Liver (tissue), 9 donors: Measurements from ENCODE around the gene RABL3. TPM values are rescaled to one million over a fixed set of nuclear protein-coding genes. Genes with fewer than 3 reads are reported as not detected.
A peak's percentile ranks its signal among the peaks of the same experiment; 100 is the strongest.

ENCODE experiments used
- DNase-seq: peaks from one replicate; pipeline ENCODE4 v3.0.0-alpha.2; 2017; ENCODE audit warnings: low spot score
- H3K27ac ChIP-seq, 2 donors: one replicate each; pipeline ENCODE4 v1.7.0; 2013; ENCODE audit warnings: inconsistent platforms in 2 of 2, low read length in 2 of 2, control low read depth in 1 of 2, low read depth in 1 of 2, mild to moderate bottlenecking in 1 of 2
- H3K27me3 ChIP-seq, 4 donors: one replicate each; pipeline versions ENCODE4 v1.6.1 to v1.7.0; 2013; ENCODE audit warnings: low read length in 3 of 4, inconsistent platforms in 1 of 4, mild to moderate bottlenecking in 1 of 4, moderate library complexity in 1 of 4; ENCODE audit not compliant: control insufficient read depth in 4 of 4, insufficient read depth in 4 of 4
- H3K36me3 ChIP-seq, 4 donors: one replicate each; pipeline versions ENCODE4 v1.6.1 to v1.7.0; 2013; ENCODE audit warnings: low read length in 3 of 4, mild to moderate bottlenecking in 3 of 4, low read depth in 1 of 4, moderate library complexity in 1 of 4; ENCODE audit not compliant: control insufficient read depth in 4 of 4, insufficient read depth in 3 of 4
- H3K4me1 ChIP-seq, 4 donors: one replicate each; pipeline versions ENCODE4 v1.6.1 to v1.7.0; 2013; ENCODE audit warnings: low read length in 3 of 4, mild to moderate bottlenecking in 3 of 4, moderate library complexity in 1 of 4; ENCODE audit not compliant: control insufficient read depth in 4 of 4, insufficient read depth in 4 of 4
- H3K4me3 ChIP-seq, 3 donors: one replicate each; pipeline versions ENCODE4 v1.6.1 to v1.7.0; 2013; ENCODE audit warnings: low read length in 3 of 3, control low read depth in 1 of 3, low read depth in 1 of 3, mild to moderate bottlenecking in 1 of 3
- H3K9ac ChIP-seq, 2 donors: one replicate each; pipeline ENCODE4 v1.7.0; 2013; ENCODE audit warnings: low read length in 2 of 2, mild to moderate bottlenecking in 2 of 2, moderate library complexity in 2 of 2, control low read depth in 1 of 2, low read depth in 1 of 2
- H3K9me3 ChIP-seq, 4 donors: one replicate each; pipeline versions ENCODE4 v1.6.1 to v1.7.0; 2013; ENCODE audit warnings: low read length in 3 of 4; ENCODE audit not compliant: control insufficient read depth in 4 of 4
- ATF3 ChIP-seq: IDR thresholded peaks from 2 replicates; pipeline ENCODE4 v1.6.1; 2016; ENCODE audit warnings: antibody characterized with exemption
- CTCF ChIP-seq: fragments of 150-350 bp; IDR thresholded peaks from 2 replicates; pipeline ENCODE4 v1.5.1; 2017; ENCODE audit warnings: improper control_type of control experiment, low read depth, low read length; ENCODE audit not compliant: missing input control
- EGR1 ChIP-seq, 2 donors: IDR thresholded peaks; 2 replicates each; pipeline ENCODE4 v1.6.1; 2016 to 2018; ENCODE audit warnings: antibody characterized with exemption in 2 of 2, low read depth in 2 of 2
- FOXA1 ChIP-seq: IDR thresholded peaks from 2 replicates; pipeline ENCODE4 v1.6.1; 2016; ENCODE audit warnings: antibody characterized with exemption
- FOXA2 ChIP-seq: IDR thresholded peaks from 2 replicates; pipeline ENCODE4 v1.6.1; 2016; ENCODE audit warnings: antibody characterized with exemption
- GABPA ChIP-seq, 2 donors: IDR thresholded peaks in 1 of 2; conservative IDR thresholded peaks in 1 of 2; 2 replicates each; pipeline ENCODE4 v1.6.1; 2016; ENCODE audit warnings: antibody characterized with exemption in 2 of 2, mild to moderate bottlenecking in 1 of 2, moderate library complexity in 1 of 2
- HNF4A ChIP-seq, 2 donors: conservative IDR thresholded peaks; 2 replicates each; pipeline ENCODE4 v1.6.1; 2016; ENCODE audit warnings: antibody characterized with exemption in 2 of 2, mild to moderate bottlenecking in 2 of 2
- HNF4G ChIP-seq: IDR thresholded peaks from 2 replicates; pipeline ENCODE4 v1.6.1; 2016; ENCODE audit warnings: antibody characterized with exemption
- JUND ChIP-seq, 2 donors: IDR thresholded peaks; 2 replicates each; pipeline ENCODE4 v1.6.1; 2016; ENCODE audit warnings: antibody characterized with exemption in 2 of 2
- NR2F2 ChIP-seq: IDR thresholded peaks from 2 replicates; pipeline ENCODE4 v1.6.1; 2016; ENCODE audit warnings: antibody characterized with exemption
- RAD21 ChIP-seq, 2 donors: IDR thresholded peaks; 2 replicates each; pipeline ENCODE4 v1.6.1; 2016; ENCODE audit warnings: antibody characterized with exemption in 2 of 2, mild to moderate bottlenecking in 2 of 2
- REST ChIP-seq: IDR thresholded peaks from 2 replicates; pipeline ENCODE4 v1.6.1; 2016; ENCODE audit warnings: antibody characterized with exemption, mild to moderate bottlenecking
- RXRA ChIP-seq, 2 donors: IDR thresholded peaks; 2 replicates each; pipeline ENCODE4 v1.6.1; 2017 to 2018; ENCODE audit warnings: antibody characterized with exemption in 2 of 2, mild to moderate bottlenecking in 1 of 2
- SP1 ChIP-seq: IDR thresholded peaks from 2 replicates; pipeline ENCODE4 v1.6.1; 2018; ENCODE audit warnings: antibody characterized with exemption, mild to moderate bottlenecking
- TAF1 ChIP-seq: conservative IDR thresholded peaks from 2 replicates; pipeline ENCODE4 v1.6.1; 2016; ENCODE audit warnings: antibody characterized with exemption, mild to moderate bottlenecking
- YY1 ChIP-seq: IDR thresholded peaks from 2 replicates; pipeline ENCODE4 v1.6.1; 2016; ENCODE audit warnings: antibody characterized with exemption, mild to moderate bottlenecking
- WGBS: extraction: QIAGEN DNeasy Blood & Tissue Kit; methylation state at CpG from one replicate; pipeline ENCODE4 v1.1.7; 2013; 5-methylcytosine and 5-hydroxymethylcytosine counted together
- polyA plus RNA-seq, 2 donors: library from polyadenylated mRNA; stranded (reverse) in 1 of 2; unstranded in 1 of 2; fragments of 200-250 nt in 1 of 2; fragments of >200 nt in 1 of 2; fragmentation: Nextera tagmentation in 1 of 2; extraction: Ambion mirVana in 1 of 2; gene quantifications; one replicate each; pipeline versions ENCODE4 v1.2.1 to v1.2.3, GENCODE V29; 2013 to 2015
- total RNA-seq, 2 donors: library from RNA; depleted of rRNA; stranded (reverse); fragments of >200 nt; gene quantifications; one replicate each; pipeline ENCODE4 v1.2.3, GENCODE V29; 2014
- TF ChIP-seq, protein P1 (sequence below): IDR thresholded peaks from 2 replicates; pipeline ENCODE4 v1.6.1; 2016; ENCODE audit warnings: antibody characterized with exemption
- TF ChIP-seq, protein P2 (sequence below): IDR thresholded peaks from 2 replicates; pipeline ENCODE4 v1.6.1; 2016; ENCODE audit warnings: antibody characterized with exemption
- donor health status: healthy.
- donor health status: healthy.
- donor health status: healthy.
- donor health status: healthy.
- donor health status: healthy.

The RABL3 gene
- total and polyA plus RNA-seq, 4 donors: 8.6 to 14.1 (median 13.1) TPM

- H3K27me3 ChIP-seq: no peaks in the 10 kb centered on the region
- peaks cover 2 to 34% (median 17%) of the 10 kb centered on the region in 4 donors for H3K4me1 ChIP-seq
- WGBS: 57% methylated on average over 1 of the region's 1 CpG
- no peaks in the 10 kb centered on the region for H3K36me3 ChIP-seq
- H3K4me3 ChIP-seq: no peak overlapping the region
- H3K9me3 ChIP-seq: no peaks in the 10 kb centered on the region
- no peak for DNase-seq
- TF ChIP-seq JUND (IDR thresholded peaks at IDR 0.05): no peak
- TF ChIP-seq GABPA (IDR thresholded peaks at IDR 0.05 in 1 of 2, conservative IDR thresholded peaks at IDR 0.05 in 1 of 2): no peak
- peak; percentile 11 for TF ChIP-seq REST
- peak in 1 of 2 donors; percentile 41 for TF ChIP-seq RAD21 (IDR thresholded peaks at IDR 0.05)
- TF ChIP-seq, protein P1, sequence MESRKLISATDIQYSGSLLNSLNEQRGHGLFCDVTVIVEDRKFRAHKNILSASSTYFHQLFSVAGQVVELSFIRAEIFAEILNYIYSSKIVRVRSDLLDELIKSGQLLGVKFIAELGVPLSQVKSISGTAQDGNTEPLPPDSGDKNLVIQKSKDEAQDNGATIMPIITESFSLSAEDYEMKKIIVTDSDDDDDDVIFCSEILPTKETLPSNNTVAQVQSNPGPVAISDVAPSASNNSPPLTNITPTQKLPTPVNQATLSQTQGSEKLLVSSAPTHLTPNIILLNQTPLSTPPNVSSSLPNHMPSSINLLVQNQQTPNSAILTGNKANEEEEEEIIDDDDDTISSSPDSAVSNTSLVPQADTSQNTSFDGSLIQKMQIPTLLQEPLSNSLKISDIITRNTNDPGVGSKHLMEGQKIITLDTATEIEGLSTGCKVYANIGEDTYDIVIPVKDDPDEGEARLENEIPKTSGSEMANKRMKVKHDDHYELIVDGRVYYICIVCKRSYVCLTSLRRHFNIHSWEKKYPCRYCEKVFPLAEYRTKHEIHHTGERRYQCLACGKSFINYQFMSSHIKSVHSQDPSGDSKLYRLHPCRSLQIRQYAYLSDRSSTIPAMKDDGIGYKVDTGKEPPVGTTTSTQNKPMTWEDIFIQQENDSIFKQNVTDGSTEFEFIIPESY: no peak
- no peak for TF ChIP-seq ATF3
- TF ChIP-seq, protein P2, sequence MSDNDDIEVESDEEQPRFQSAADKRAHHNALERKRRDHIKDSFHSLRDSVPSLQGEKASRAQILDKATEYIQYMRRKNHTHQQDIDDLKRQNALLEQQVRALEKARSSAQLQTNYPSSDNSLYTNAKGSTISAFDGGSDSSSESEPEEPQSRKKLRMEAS: no peak
- TF ChIP-seq SP1: peak; percentile 42
- TF ChIP-seq RXRA (IDR thresholded peaks at IDR 0.05): no peak
- TF ChIP-seq HNF4A (conservative IDR thresholded peaks at IDR 0.05): peak; percentile 12 to 30
- TF ChIP-seq FOXA2: no peak
- peak; percentile 52 for TF ChIP-seq YY1
- no peak for TF ChIP-seq NR2F2
- peak overlapping the region; percentile 88 to 96 for H3K27ac ChIP-seq
- H3K9ac ChIP-seq: no peak overlapping the region
Measured at GRCh38 chr3:120683213-120683612, 59.1 kb downstream of the RABL3 start.

GRCh38 chr3:120682095-120682681 lies 60.1 kb downstream of the RABL3 start, which contains the start of gene HGD:
Gene HGD (minus strand): TSS chr3:120682239. CDS start chr3:120682111, 128 bp downstream.
- H3K4me3 ChIP-seq: peak within 1 kb of the TSS; percentile 74 to 96 (median 93)
- peak; percentile 44 for DNase-seq
- H3K4me1 ChIP-seq: peaks cover 4 to 41% (median 23%) of the 10 kb centered on the region in 4 donors
- no peaks in the 10 kb centered on the region for H3K36me3 ChIP-seq
- 34% methylated on average over 5 of the region's 5 CpGs for WGBS
- H3K27ac ChIP-seq: peak within 1 kb of the TSS; percentile 88 to 96
- H3K9ac ChIP-seq: peak within 1 kb of the TSS; percentile 97 to 100
- H3K9me3 ChIP-seq: no peaks in the 10 kb centered on the region
- H3K27me3 ChIP-seq: no peaks in the 10 kb centered on the region
- peak; percentile 97 for TF ChIP-seq SP1
- peak; percentile 73 for TF ChIP-seq ATF3
- peak; percentile 98 for TF ChIP-seq TAF1
- TF ChIP-seq FOXA1: peak; percentile 37
- TF ChIP-seq HNF4G: peak; percentile 97
- peak; percentile 55 to 60 for TF ChIP-seq RAD21 (IDR thresholded peaks at IDR 0.05)
- peak; percentile 81 to 89 for TF ChIP-seq RXRA (IDR thresholded peaks at IDR 0.05)
- TF ChIP-seq, protein P1: peak; percentile 91
- TF ChIP-seq NR2F2: peak; percentile 36
- TF ChIP-seq GABPA (IDR thresholded peaks at IDR 0.05 in 1 of 2, conservative IDR thresholded peaks at IDR 0.05 in 1 of 2): no peak
- TF ChIP-seq JUND (IDR thresholded peaks at IDR 0.05): peak; percentile 86 to 92
- TF ChIP-seq FOXA2: no peak
- no peak for TF ChIP-seq CTCF
- peak; percentile 98 for TF ChIP-seq HNF4A (conservative IDR thresholded peaks at IDR 0.05)
- TF ChIP-seq, protein P2: peak; percentile 82
- peak in 1 of 2 donors; percentile 61 for TF ChIP-seq EGR1 (IDR thresholded peaks at IDR 0.05; ENCODE audit: low read depth in 2 of 2)
- peak; percentile 79 for TF ChIP-seq YY1
